AG04450 (cell line): Measurements from ENCODE around the gene NR5A2. TPM values are rescaled to one million over a fixed set of nuclear protein-coding genes. Genes with fewer than 3 reads are reported as not detected.

ENCODE experiments used
- CTCF ChIA-PET: fragments of 300-600, 350-600 bp; formaldehyde crosslinking; extraction: SDS; loops from one replicate; lab custom pipeline; 2022; ENCODE audit warnings: antibody characterized with exemption, inconsistent platforms; lab: Charles Lee
- POLR2A ChIA-PET: fragments of 350-600 bp; formaldehyde crosslinking; extraction: SDS; loops from one replicate; lab custom pipeline; 2021; ENCODE audit warnings: antibody characterized with exemption, inconsistent platforms; lab: Yijun Ruan, JAX
- DNase-seq: peaks from one replicate; pipeline ENCODE4 v3.0.0-alpha.2; 2011; ENCODE audit warnings: low read depth, low spot score
- H3K27ac ChIP-seq: one replicate; pipeline ENCODE4 v1.5.1; 2012; ENCODE audit warnings: low read depth, low read length, control low read depth
- H3K27me3 ChIP-seq: one replicate; pipeline ENCODE4 v1.6.0; 2012; ENCODE audit warnings: low read length; ENCODE audit not compliant: control insufficient read depth, insufficient read depth
- H3K4me3 ChIP-seq: 2 replicates; pipeline ENCODE4 v1.5.1; 2011; ENCODE audit warnings: mild to moderate bottlenecking, low read depth, low read length, control low read depth
- H3K9me3 ChIP-seq: 2 replicates; pipeline ENCODE4 v1.5.1; 2012; ENCODE audit warnings: low read length; ENCODE audit not compliant: control insufficient read depth, insufficient read depth
- polyA plus RNA-seq: library from polyadenylated mRNA; depleted of rRNA; stranded (reverse); fragments of >200 nt; gene quantifications from 2 replicates; pipeline ENCODE4 v1.2.3, GENCODE V29; 2011
- TF ChIP-seq, protein P1 (sequence below): IDR thresholded peaks from 2 replicates; pipeline ENCODE4 v1.5.1; 2011; ENCODE audit warnings: low read depth, low read length, control low read depth, inconsistent platforms

Gene NR5A2
- polyA plus RNA-seq, 1 experiment: 0.02 TPM

DNA sequence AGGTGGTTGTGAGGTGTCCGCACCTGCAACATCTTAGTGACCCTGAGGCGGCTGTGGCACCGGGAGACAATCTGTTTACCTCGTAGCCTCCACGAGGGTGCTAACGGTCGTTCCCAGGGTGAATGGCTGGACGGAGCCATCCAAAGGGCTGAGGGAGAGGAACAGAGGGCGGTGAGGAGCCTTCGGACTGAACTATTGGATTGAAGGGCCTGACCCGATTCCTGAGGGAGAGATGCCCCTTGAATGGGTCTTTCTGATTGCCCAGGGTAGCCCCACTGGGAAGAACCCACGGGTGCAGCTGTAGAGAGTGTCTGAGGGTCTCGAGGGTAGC, 2.3 kb downstream of the NR5A2 start:
- Histone ChIP-seq H3K9me3 (no peaks in the 10 kb centered on the region; the same call in 1 of the 2 replicates), H3K4me3 (no peak overlapping the region), H3K27ac (no peak overlapping the region), H3K27me3 (peaks cover 61% of the 10 kb centered on the region)
- TF ChIP-seq, protein P1, sequence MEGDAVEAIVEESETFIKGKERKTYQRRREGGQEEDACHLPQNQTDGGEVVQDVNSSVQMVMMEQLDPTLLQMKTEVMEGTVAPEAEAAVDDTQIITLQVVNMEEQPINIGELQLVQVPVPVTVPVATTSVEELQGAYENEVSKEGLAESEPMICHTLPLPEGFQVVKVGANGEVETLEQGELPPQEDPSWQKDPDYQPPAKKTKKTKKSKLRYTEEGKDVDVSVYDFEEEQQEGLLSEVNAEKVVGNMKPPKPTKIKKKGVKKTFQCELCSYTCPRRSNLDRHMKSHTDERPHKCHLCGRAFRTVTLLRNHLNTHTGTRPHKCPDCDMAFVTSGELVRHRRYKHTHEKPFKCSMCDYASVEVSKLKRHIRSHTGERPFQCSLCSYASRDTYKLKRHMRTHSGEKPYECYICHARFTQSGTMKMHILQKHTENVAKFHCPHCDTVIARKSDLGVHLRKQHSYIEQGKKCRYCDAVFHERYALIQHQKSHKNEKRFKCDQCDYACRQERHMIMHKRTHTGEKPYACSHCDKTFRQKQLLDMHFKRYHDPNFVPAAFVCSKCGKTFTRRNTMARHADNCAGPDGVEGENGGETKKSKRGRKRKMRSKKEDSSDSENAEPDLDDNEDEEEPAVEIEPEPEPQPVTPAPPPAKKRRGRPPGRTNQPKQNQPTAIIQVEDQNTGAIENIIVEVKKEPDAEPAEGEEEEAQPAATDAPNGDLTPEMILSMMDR: no peak
- no peak for DNase-seq
- POLR2A ChIA-PET: no interaction called here
- CTCF ChIA-PET: no interaction called here

DNA sequence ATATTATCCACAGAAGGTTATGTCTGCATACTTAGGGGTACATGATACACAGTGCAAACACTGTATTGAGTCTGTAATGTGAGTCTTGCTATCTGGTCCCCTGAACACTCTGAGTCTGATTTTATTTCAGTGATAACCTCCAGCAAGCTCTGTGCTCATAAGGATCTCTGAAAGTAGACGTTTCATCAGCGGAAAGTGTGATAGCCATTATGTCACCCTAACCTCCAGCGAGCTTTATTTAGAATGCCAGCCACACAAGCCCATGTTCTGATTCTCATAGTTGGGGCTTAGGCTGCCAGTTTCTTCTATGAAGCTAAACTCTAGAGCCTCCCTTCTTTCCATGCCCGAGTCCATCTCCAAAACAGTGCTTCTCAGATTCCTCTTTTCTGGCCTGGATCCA, 3.3 kb downstream of the NR5A2 start:
- DNase-seq: no peak
- CTCF ChIA-PET: no interaction called here
- TF ChIP-seq, protein P1: no peak
- peaks cover 3% of the 10 kb centered on the region; the same call in 1 of the 2 replicates for H3K9me3 ChIP-seq
- POLR2A ChIA-PET: no interaction called here
- H3K27me3 ChIP-seq: peaks cover 71% of the 10 kb centered on the region
- no peak overlapping the region for H3K27ac ChIP-seq
- no peak overlapping the region for H3K4me3 ChIP-seq

DNA sequence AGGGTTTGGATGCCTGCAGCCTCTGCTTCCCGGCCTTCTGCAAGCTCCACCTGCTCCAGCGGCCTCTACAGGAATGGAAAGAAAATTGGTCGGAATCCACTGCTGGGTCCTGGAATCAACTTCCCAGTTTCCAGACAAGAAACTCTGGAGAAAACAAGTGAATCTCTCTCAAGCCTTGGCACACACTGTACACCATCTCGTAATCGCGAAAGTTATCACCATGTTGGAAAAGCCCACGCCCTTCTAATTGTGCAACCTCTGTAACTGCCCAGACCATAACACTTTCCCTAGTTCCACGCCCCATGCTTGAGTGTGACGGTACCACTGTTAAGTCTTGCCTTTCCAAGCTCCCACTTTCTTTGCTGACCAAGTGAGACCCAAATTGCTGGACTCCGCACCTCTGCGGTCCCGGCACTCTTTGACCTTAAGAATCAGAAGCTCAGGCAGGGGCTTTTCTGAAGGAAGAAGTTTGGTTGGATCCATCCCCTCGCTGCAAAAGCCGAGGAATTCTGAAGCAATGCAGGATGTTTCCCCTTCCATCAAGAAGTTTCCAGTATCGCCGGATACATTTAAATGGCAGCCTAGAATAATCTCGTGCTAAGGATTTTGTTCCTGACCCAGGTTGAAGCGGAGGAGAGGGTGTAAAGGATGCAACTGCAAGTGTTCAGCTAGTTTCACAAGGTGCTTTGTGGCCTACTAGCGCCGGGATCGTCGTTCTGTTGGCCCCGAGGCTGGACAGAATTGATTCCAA, 6.2 kb downstream of the NR5A2 start:
- DNase-seq: no peak
- TF ChIP-seq, protein P1: 0 out of 2 replicates have a peak, but pooled peaks have one; percentile 2
- ChIA-PET POLR2A (no interaction called here), CTCF (interaction anchor here (0.6 kb wide), 1 partner anchor 478 kb away, joined by 3 read pairs; no protein-coding TSS in a partner anchor)
- Histone ChIP-seq H3K9me3 (peaks cover 6% of the 10 kb centered on the region; the same call in 1 of the 2 replicates), H3K27ac (no peak overlapping the region), H3K4me3 (no peak overlapping the region), H3K27me3 (peaks cover 89% of the 10 kb centered on the region)

DNA sequence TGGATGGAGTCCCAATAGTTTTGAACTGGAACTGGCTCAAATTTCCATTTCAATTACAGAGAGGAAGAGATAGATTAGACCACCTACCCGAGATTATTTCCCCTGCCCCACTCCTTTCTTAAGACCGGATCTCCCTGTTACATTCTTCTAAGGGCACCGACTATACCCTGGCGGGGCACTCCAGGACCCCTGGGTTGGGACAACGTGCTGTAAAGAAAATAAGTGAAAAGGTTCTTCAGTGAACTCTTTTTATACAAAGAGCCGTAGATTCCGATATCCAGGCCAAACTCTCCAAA, 6.7 kb downstream of the NR5A2 start:
- H3K4me3 ChIP-seq: no peak overlapping the region
- peaks cover 93% of the 10 kb centered on the region for H3K27me3 ChIP-seq
- POLR2A ChIA-PET: no interaction called here
- CTCF ChIA-PET: no interaction called here
- TF ChIP-seq, protein P1: no peak
- H3K27ac ChIP-seq: no peak overlapping the region
- no peak for DNase-seq
- peaks cover 6% of the 10 kb centered on the region; the same call in 1 of the 2 replicates for H3K9me3 ChIP-seq

DNA sequence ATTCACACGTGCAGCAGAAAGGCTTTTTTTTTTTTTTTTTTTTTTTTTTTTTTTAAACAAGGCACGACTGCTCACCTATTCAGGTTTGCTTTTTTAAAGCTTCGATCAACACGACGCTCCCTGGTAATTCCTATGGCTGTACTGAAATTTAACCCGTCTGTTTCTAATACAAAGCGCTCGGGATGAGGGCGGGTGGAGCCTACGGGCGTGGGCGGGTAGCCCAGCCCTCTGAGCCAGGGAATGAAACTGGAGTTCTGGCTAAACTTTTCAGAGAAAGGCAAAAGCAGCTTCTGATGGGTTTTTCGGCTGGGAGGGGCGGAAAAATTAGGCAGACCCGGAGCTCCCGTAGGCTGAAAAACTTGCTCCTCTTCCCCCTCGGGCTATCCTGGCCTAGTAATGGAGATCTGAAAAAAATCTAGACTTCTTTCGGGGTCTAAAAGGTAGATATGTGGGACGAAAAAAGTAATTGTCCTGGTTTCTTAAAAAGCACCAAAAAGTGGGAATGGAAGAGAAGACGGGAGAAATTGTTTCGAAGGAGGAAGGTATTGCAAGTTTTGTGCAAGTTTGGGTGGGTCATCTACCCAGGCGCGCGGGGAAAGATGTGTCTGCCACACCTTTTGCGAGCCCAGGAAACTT, 7.4 kb downstream of the NR5A2 start:
- H3K9me3 ChIP-seq: peaks cover 6% of the 10 kb centered on the region; the same call in 1 of the 2 replicates
- POLR2A ChIA-PET: no interaction called here
- CTCF ChIA-PET: interaction anchor here (0.6 kb wide), 1 partner anchor 55 kb away, joined by 7 read pairs; no protein-coding TSS in a partner anchor
- no peak overlapping the region for H3K27ac ChIP-seq
- peaks cover 93% of the 10 kb centered on the region for H3K27me3 ChIP-seq
- H3K4me3 ChIP-seq: peak overlapping the region; percentile 39
- TF ChIP-seq, protein P1: no peak
- no peak for DNase-seq
